Progenitor cell of endocrine pancreas (in vitro differentiated cells): ENCODE results near the gene WARS2. TPM values are rescaled to one million over a fixed set of nuclear protein-coding genes. Genes with fewer than 3 reads are reported as not detected.

ENCODE experiments used
- DNase-seq: peaks from one replicate; pipeline ENCODE4 v3.0.0; 2021; ENCODE audit warnings: low spot score; ENCODE audit not compliant: unreplicated experiment
- H3K27ac Mint-ChIP-seq: 2 replicates; pipeline ENCODE4 v1.8.0; 2021; ENCODE audit warnings: mild to moderate bottlenecking, moderate library complexity, mixed read lengths
- H3K27me3 Mint-ChIP-seq: 2 replicates; pipeline ENCODE4 v1.8.0; 2021; ENCODE audit warnings: mixed read lengths
- H3K36me3 Mint-ChIP-seq: 2 replicates; pipeline ENCODE4 v1.8.0; 2022; ENCODE audit warnings: mixed read lengths; ENCODE audit not compliant: insufficient read depth
- H3K4me1 Mint-ChIP-seq: 2 replicates; pipeline ENCODE4 v1.8.0; 2021; ENCODE audit warnings: low read depth, mixed read lengths
- H3K4me3 Mint-ChIP-seq: 2 replicates; pipeline ENCODE4 v1.8.0; 2021; ENCODE audit warnings: low read depth, mild to moderate bottlenecking, moderate library complexity, mixed read lengths
- H3K9me3 Mint-ChIP-seq: 2 replicates; pipeline ENCODE4 v1.8.0; 2021; ENCODE audit warnings: low read depth, mixed read lengths
- CTCF ChIP-seq: fragments of 200-600 bp; sonication (generic); IDR thresholded peaks from one replicate; pipeline ENCODE4 v1.5.0; 2021; ENCODE audit warnings: antibody characterized with exemption, mild to moderate bottlenecking; ENCODE audit not compliant: unreplicated experiment
- total RNA-seq: library from RNA; stranded (reverse); gene quantifications from 2 replicates; pipeline ENCODE4 v1.2.1, GENCODE V29; 2021

Gene WARS2
- total RNA-seq, 1 donor from 2014 or later, result 14.8 TPM

GRCh38 chr1:119147661-119148090 is 7.2 kb upstream of the WARS2 start:
- Mint-ChIP-seq H3K4me3 (no peak overlapping the region), H3K9me3 (no peaks in the 10 kb centered on the region), H3K27ac (no peak overlapping the region), H3K36me3 (peaks cover 12% of the 10 kb centered on the region), H3K4me1 (peaks cover under 1% of the 10 kb centered on the region), H3K27me3 (no peaks in the 10 kb centered on the region)
- TF ChIP-seq CTCF, result no peak
- no peak for DNase-seq

- Mint-ChIP-seq H3K27ac (no peak overlapping the region), H3K4me1 (peaks cover 7% of the 10 kb centered on the region), H3K9me3 (no peaks in the 10 kb centered on the region), H3K27me3 (no peaks in the 10 kb centered on the region), H3K4me3 (no peak overlapping the region), H3K36me3 (peaks cover 9% of the 10 kb centered on the region)
- TF ChIP-seq CTCF, result no peak
- no peak for DNase-seq
Measured at GRCh38 chr1:119146466-119146865, 6.0 kb upstream of the WARS2 start.

GRCh38 chr1:119144813-119145212 is 4.4 kb upstream of the WARS2 start:
- Mint-ChIP-seq H3K9me3 (no peaks in the 10 kb centered on the region), H3K27ac (no peak overlapping the region), H3K4me1 (peaks cover 10% of the 10 kb centered on the region), H3K36me3 (peaks cover 3% of the 10 kb centered on the region), H3K4me3 (no peak overlapping the region), H3K27me3 (no peaks in the 10 kb centered on the region)
- DNase-seq, result no peak
- no peak for TF ChIP-seq CTCF

- TF ChIP-seq CTCF, result no peak
- Mint-ChIP-seq H3K36me3 (peaks cover 2% of the 10 kb centered on the region), H3K9me3 (no peaks in the 10 kb centered on the region), H3K4me3 (no peak overlapping the region), H3K27me3 (no peaks in the 10 kb centered on the region), H3K4me1 (peaks cover 12% of the 10 kb centered on the region), H3K27ac (no peak overlapping the region)
- DNase-seq, result no peak
Measured at GRCh38 chr1:119143706-119144105, 3.3 kb upstream of the WARS2 start.

- Mint-ChIP-seq H3K27ac (no peak overlapping the region), H3K4me3 (no peak overlapping the region), H3K9me3 (no peaks in the 10 kb centered on the region), H3K27me3 (no peaks in the 10 kb centered on the region), H3K36me3 (peaks cover 1% of the 10 kb centered on the region), H3K4me1 (peaks cover 12% of the 10 kb centered on the region)
- no peak for TF ChIP-seq CTCF
- DNase-seq, result no peak
Measured at GRCh38 chr1:119141660-119142059, 1.2 kb upstream of the WARS2 start.
